Muscle of leg (tissue), 11 donors: ENCODE data around the gene SUPT3H. TPM values are rescaled to one million over a fixed set of nuclear protein-coding genes. Genes with fewer than 3 reads are reported as not detected.

Experiments
- DNase-seq: peaks from one replicate; pipeline ENCODE4 v3.0.0; 2013
- H3K27ac ChIP-seq: one replicate; pipeline ENCODE4 v1.5.1; 2013; ENCODE audit warnings: mild to moderate bottlenecking, low read length, control low read depth
- H3K27me3 ChIP-seq: one replicate; pipeline ENCODE4 v1.6.1; 2013; ENCODE audit warnings: low read length; ENCODE audit not compliant: control insufficient read depth, insufficient read depth
- H3K36me3 ChIP-seq: one replicate; pipeline ENCODE4 v1.6.1; 2013; ENCODE audit warnings: low read length; ENCODE audit not compliant: control insufficient read depth, insufficient read depth
- H3K4me1 ChIP-seq: one replicate; pipeline ENCODE4 v1.6.1; 2013; ENCODE audit warnings: low read length; ENCODE audit not compliant: control insufficient read depth, insufficient read depth
- H3K4me3 ChIP-seq: one replicate; pipeline ENCODE4 v1.5.1; 2013; ENCODE audit warnings: low read length, control low read depth
- H3K9me3 ChIP-seq: replicated peaks from 2 replicates; pipeline ENCODE4 v1.6.1; 2013; ENCODE audit warnings: low read depth, low read length; ENCODE audit not compliant: control insufficient read depth
- WGBS: methylation state at CpG from one replicate; pipeline ENCODE4 v1.1.5; 2013; ENCODE audit warnings: missing lambda C conversion rate; ENCODE audit not compliant: insufficient coverage; 5-methylcytosine and 5-hydroxymethylcytosine counted together
- polyA plus RNA-seq, 8 donors: library from polyadenylated mRNA; unstranded; fragments of 120-200 nt; gene quantifications; one replicate each; pipeline versions ENCODE4 v1.2.1 to v1.2.3, GENCODE V29; 2013; ENCODE audit warnings: inconsistent platforms in 1 of 8, low replicate concordance in 1 of 8; ENCODE audit not compliant: insufficient read length in 8 of 8, insufficient read depth in 1 of 8
- total RNA-seq: library from RNA; stranded (reverse); fragments of 120-200 nt; gene quantifications from one replicate; pipeline ENCODE4 v1.2.4, GENCODE V29; 2013

Gene SUPT3H
- total and polyA plus RNA-seq, 9 donors: 8.3 to 13.7 (median 10.7) TPM

- WGBS: no CpG with 5 or more reads among the region's 3 CpGs
- H3K36me3 ChIP-seq: no peaks in the 10 kb centered on the region
- no peaks in the 10 kb centered on the region for H3K4me1 ChIP-seq
- DNase-seq: no peak
- no peak overlapping the region for H3K27ac ChIP-seq
- no peaks in the 10 kb centered on the region for H3K9me3 ChIP-seq
- no peaks in the 10 kb centered on the region for H3K27me3 ChIP-seq
- H3K4me3 ChIP-seq: no peak overlapping the region
These were observed 117.0 kb downstream of the SUPT3H start for GRCh38 chr6:45260696-45261095.

- H3K27ac ChIP-seq: no peak overlapping the region
- H3K4me1 ChIP-seq: no peaks in the 10 kb centered on the region
- 83% methylated on average over 1 of the region's 9 CpGs for WGBS
- DNase-seq: no peak
- H3K9me3 ChIP-seq: no peaks in the 10 kb centered on the region
- H3K4me3 ChIP-seq: no peak overlapping the region
- no peaks in the 10 kb centered on the region for H3K36me3 ChIP-seq
- no peaks in the 10 kb centered on the region for H3K27me3 ChIP-seq
These were observed 120.7 kb downstream of the SUPT3H start for GRCh38 chr6:45256697-45257695.

- Histone ChIP-seq H3K4me1 (no peaks in the 10 kb centered on the region), H3K4me3 (no peak overlapping the region)
- 100% methylated on average over 1 of the region's 4 CpGs for WGBS
These were observed 122.3 kb downstream of the SUPT3H start for GRCh38 chr6:45255434-45255833.

GRCh38 chr6:45254253-45254652 is 123.5 kb downstream of the SUPT3H start:
- no peak overlapping the region for H3K27ac ChIP-seq
- no peaks in the 10 kb centered on the region for H3K27me3 ChIP-seq
- DNase-seq: no peak
- H3K4me1 ChIP-seq: no peaks in the 10 kb centered on the region
- no peaks in the 10 kb centered on the region for H3K9me3 ChIP-seq
- 29% methylated on average over 1 of the region's 1 CpG for WGBS
- no peaks in the 10 kb centered on the region for H3K36me3 ChIP-seq
- no peak overlapping the region for H3K4me3 ChIP-seq

More at GRCh38 chr6:45255434-45255833, 122.3 kb downstream of the SUPT3H start:
- Histone ChIP-seq H3K36me3 (no peaks in the 10 kb centered on the region), H3K9me3 (no peaks in the 10 kb centered on the region), H3K27me3 (no peaks in the 10 kb centered on the region), H3K27ac (no peak overlapping the region)
- no peak for DNase-seq

GRCh38 chr6:45253453-45253852 is 124.3 kb downstream of the SUPT3H start:
- no peaks in the 10 kb centered on the region for H3K4me1 ChIP-seq
- no peak overlapping the region for H3K27ac ChIP-seq
- no peaks in the 10 kb centered on the region for H3K27me3 ChIP-seq
- H3K36me3 ChIP-seq: no peaks in the 10 kb centered on the region
- H3K4me3 ChIP-seq: no peak overlapping the region
- no peak for DNase-seq
- WGBS: no CpG with 5 or more reads among the region's 6 CpGs
- H3K9me3 ChIP-seq: no peaks in the 10 kb centered on the region

- no CpG with 5 or more reads among the region's 2 CpGs for WGBS
- DNase-seq: no peak
- Histone ChIP-seq H3K4me3 (no peak overlapping the region), H3K27ac (no peak overlapping the region), H3K36me3 (no peaks in the 10 kb centered on the region), H3K4me1 (no peaks in the 10 kb centered on the region), H3K27me3 (no peaks in the 10 kb centered on the region), H3K9me3 (peaks cover 18% of the 10 kb centered on the region)
These were observed 146.1 kb downstream of the SUPT3H start for GRCh38 chr6:45231660-45232059.

GRCh38 chr6:45229416-45229815 is 148.3 kb downstream of the SUPT3H start:
- Histone ChIP-seq H3K4me3 (no peak overlapping the region), H3K27me3 (no peaks in the 10 kb centered on the region), H3K9me3 (peaks cover 18% of the 10 kb centered on the region), H3K4me1 (no peaks in the 10 kb centered on the region), H3K27ac (no peak overlapping the region), H3K36me3 (no peaks in the 10 kb centered on the region)
- WGBS: no CpG with 5 or more reads among the region's 1 CpG
- no peak for DNase-seq

GRCh38 chr6:45226081-45226480 is 151.7 kb downstream of the SUPT3H start:
- Histone ChIP-seq H3K4me3 (no peak overlapping the region), H3K4me1 (no peaks in the 10 kb centered on the region), H3K36me3 (no peaks in the 10 kb centered on the region), H3K27ac (no peak overlapping the region), H3K9me3 (peaks cover 2% of the 10 kb centered on the region), H3K27me3 (no peaks in the 10 kb centered on the region)
- DNase-seq: no peak
- WGBS: no CpG with 5 or more reads among the region's 2 CpGs

GRCh38 chr6:45222380-45222779 is 155.4 kb downstream of the SUPT3H start:
- WGBS: no CpG with 5 or more reads among the region's 1 CpG
- H3K36me3 ChIP-seq: no peaks in the 10 kb centered on the region
- no peaks in the 10 kb centered on the region for H3K9me3 ChIP-seq

GRCh38 chr6:45215759-45216158 is 162.0 kb downstream of the SUPT3H start:
- Histone ChIP-seq H3K27me3 (no peaks in the 10 kb centered on the region), H3K4me1 (no peaks in the 10 kb centered on the region), H3K36me3 (no peaks in the 10 kb centered on the region), H3K4me3 (no peak overlapping the region), H3K9me3 (peaks cover 10% of the 10 kb centered on the region), H3K27ac (no peak overlapping the region)
- no CpG with 5 or more reads among the region's 1 CpG for WGBS
- no peak for DNase-seq

More at GRCh38 chr6:45222380-45222779, 155.4 kb downstream of the SUPT3H start:
- DNase-seq: no peak
- Histone ChIP-seq H3K4me1 (no peaks in the 10 kb centered on the region), H3K27ac (no peak overlapping the region), H3K4me3 (no peak overlapping the region), H3K27me3 (no peaks in the 10 kb centered on the region)
